HCT116 (cell line): ENCODE measurements around the gene FAM9A. TPM values are rescaled to one million over a fixed set of nuclear protein-coding genes. Genes with fewer than 3 reads are reported as not detected.

Experiments used
- ATAC-seq: fragments of 200-7000 bp; cut with Tn5 transposase; 2 replicates; pipeline ENCODE4 v1.9.1; 2020; ENCODE audit warnings: mild to moderate bottlenecking, moderate library complexity
- BruUV-seq: library from RNA; stranded (reverse); fragments of 400-500 nt; replicated peaks from 2 replicates; lab custom pipeline; 2021; lab: Mats Ljungman, UMichigan
- CTCF ChIA-PET: fragments of 300-600 bp; sonication (Branson Sonifier 250); formaldehyde crosslinking; loops from one replicate; lab custom pipeline; 2021; ENCODE audit warnings: antibody characterized with exemption; lab: Charles Lee
- POLR2A ChIA-PET: fragments of 300-600, 350-600 bp; sonication (Branson Sonifier 250); formaldehyde crosslinking; loops from one replicate; lab custom pipeline; 2021; ENCODE audit warnings: antibody characterized with exemption; lab: Charles Lee
- RAD21 ChIA-PET, 2 experiments: fragments of 300-600 bp; sonication (Branson Sonifier 250); formaldehyde crosslinking; loops; one replicate each; lab custom pipeline; 2023; ENCODE audit warnings: low total read pairs in 2 of 2; ENCODE audit not compliant: uncharacterized antibody in 2 of 2, unreplicated experiment in 2 of 2, low non-redundant PET in 1 of 2; lab: Charles Lee
- DNase-seq: peaks from one replicate; pipeline ENCODE4 v3.0.0-alpha.2; 2010; ENCODE audit warnings: low read depth, low spot score
- H2AFZ ChIP-seq: fragments of 200-600 bp; shearing (Covaris generic), sonication (generic); 2 replicates; pipeline ENCODE4 v1.6.1; 2017; ENCODE audit warnings: low read depth, mixed run types, mixed read lengths, antibody characterized with exemption, low read length; ENCODE audit not compliant: poor library complexity, severe bottlenecking
- H3K27ac ChIP-seq: 2 replicates; pipeline ENCODE4 v1.5.1; 2012; ENCODE audit warnings: low read depth, low read length
- H3K27me3 ChIP-seq: fragments of 200-600 bp; sonication (generic); 2 replicates; pipeline ENCODE4 v1.6.1; 2016; ENCODE audit warnings: mixed run types, low read length, mixed read lengths; ENCODE audit not compliant: insufficient read depth
- H3K36me3 ChIP-seq, 2 experiments: fragments of 200-500 bp in 1 of 2; fragments of 200-600 bp in 1 of 2; sonication (Bioruptor generic) in 1 of 2; sonication (generic) in 1 of 2; 2 replicates each; pipeline versions ENCODE4 v1.5.1 to v1.6.1; 2014 to 2016; ENCODE audit warnings: low read length in 2 of 2, inconsistent platforms in 1 of 2, mixed read lengths in 1 of 2, mixed run types in 1 of 2; ENCODE audit not compliant: insufficient read depth in 2 of 2, control insufficient read depth in 1 of 2
- H3K4me1 ChIP-seq, 2 experiments: fragments of 200-600 bp in 1 of 2; sonication (generic) in 1 of 2; 2 replicates each; pipeline versions ENCODE4 v1.5.1 to v1.6.1; 2012 to 2017; ENCODE audit warnings: low read length in 2 of 2, inconsistent platforms in 1 of 2, mild to moderate bottlenecking in 1 of 2, mixed read lengths in 1 of 2, mixed run types in 1 of 2, moderate library complexity in 1 of 2; ENCODE audit not compliant: insufficient read depth in 2 of 2, control insufficient read depth in 1 of 2
- H3K4me2 ChIP-seq: fragments of 200-600 bp; sonication (generic); 2 replicates; pipeline ENCODE4 v1.6.1; 2017; ENCODE audit warnings: mixed run types, low read length, mixed read lengths
- H3K4me3 ChIP-seq, 2 experiments: fragments of 200-600 bp in 1 of 2; sonication (generic) in 1 of 2; replicated peaks in 1 of 2; 2 replicates each; pipeline ENCODE4 v1.5.1; 2011 to 2016; ENCODE audit warnings: low read length in 2 of 2, control low read depth in 1 of 2, low read depth in 1 of 2, mild to moderate bottlenecking in 1 of 2, mixed read lengths in 1 of 2, mixed run types in 1 of 2
- H3K79me2 ChIP-seq: fragments of 200-600 bp; sonication (generic); 2 replicates; pipeline ENCODE4 v1.6.1; 2017; ENCODE audit warnings: mild to moderate bottlenecking, mixed run types, low read length, moderate library complexity, mixed read lengths; ENCODE audit not compliant: insufficient read depth
- H3K9ac ChIP-seq: fragments of 200-600 bp; sonication (generic); 2 replicates; pipeline ENCODE4 v1.6.1; 2016; ENCODE audit warnings: low read length, mixed read lengths
- H3K9me2 ChIP-seq: fragments of 200-600 bp; sonication (generic), shearing (Covaris generic); 2 replicates; pipeline ENCODE4 v1.6.1; 2017; ENCODE audit warnings: mixed run types, mild to moderate bottlenecking, moderate library complexity; ENCODE audit not compliant: insufficient read depth
- H3K9me3 ChIP-seq, 2 experiments: fragments of 200-500 bp in 1 of 2; fragments of 200-600 bp in 1 of 2; sonication (Bioruptor generic) in 1 of 2; sonication (generic) in 1 of 2; 2 replicates each; pipeline ENCODE4 v1.6.1; 2014 to 2017; ENCODE audit warnings: low read length in 2 of 2, mixed read lengths in 2 of 2, inconsistent platforms in 1 of 2, low read depth in 1 of 2, mild to moderate bottlenecking in 1 of 2, mixed run types in 1 of 2, moderate library complexity in 1 of 2; ENCODE audit not compliant: control insufficient read depth in 1 of 2, insufficient read depth in 1 of 2
- H4K20me1 ChIP-seq: fragments of 200-600 bp; sonication (generic), shearing (Covaris generic); 2 replicates; pipeline ENCODE4 v1.6.1; 2017; ENCODE audit warnings: mixed run types, mild to moderate bottlenecking, moderate library complexity; ENCODE audit not compliant: insufficient read depth
- EGR1 ChIP-seq: IDR thresholded peaks from 2 replicates; pipeline ENCODE4 v1.6.1; 2012; ENCODE audit warnings: low read depth
- MAX ChIP-seq: IDR thresholded peaks from 2 replicates; pipeline ENCODE4 v1.6.1; 2012
- POLR2A ChIP-seq: IDR thresholded peaks from 2 replicates; pipeline ENCODE4 v1.7.0; 2011; ENCODE audit warnings: borderline replicate concordance; ENCODE audit not compliant: insufficient read depth, insufficient read length; ENCODE audit errors: extremely low read depth
- POLR2AphosphoS5 ChIP-seq: IDR thresholded peaks from 2 replicates; pipeline ENCODE4 v1.6.1; 2011; ENCODE audit warnings: mild to moderate bottlenecking, low read depth, low read length, moderate library complexity
- REST ChIP-seq: IDR thresholded peaks from 2 replicates; pipeline ENCODE4 v1.6.1; 2012; ENCODE audit warnings: low read depth
- SIN3A ChIP-seq: IDR thresholded peaks from 2 replicates; pipeline ENCODE4 v1.6.1; 2012; ENCODE audit warnings: low read depth
- SP1 ChIP-seq: IDR thresholded peaks from 2 replicates; pipeline ENCODE4 v1.6.1; 2012; ENCODE audit warnings: low read depth
- SRF ChIP-seq: IDR thresholded peaks from 2 replicates; pipeline ENCODE4 v1.6.1; 2012; ENCODE audit warnings: low read depth
- TCF7L2 ChIP-seq: IDR thresholded peaks from 2 replicates; pipeline ENCODE4 v1.7.0; 2011; ENCODE audit warnings: borderline replicate concordance, inconsistent platforms; ENCODE audit not compliant: insufficient read depth, insufficient read length; ENCODE audit errors: extremely low read depth
- YY1 ChIP-seq: IDR thresholded peaks from 2 replicates; pipeline ENCODE4 v1.6.1; 2011; ENCODE audit warnings: low read length, low read depth, moderate library complexity, mild to moderate bottlenecking; ENCODE audit not compliant: insufficient replicate concordance; ENCODE audit errors: extremely low read depth
- ZBTB33 ChIP-seq: IDR thresholded peaks from 2 replicates; pipeline ENCODE4 v1.6.1; 2011; ENCODE audit warnings: mild to moderate bottlenecking, low read length, moderate library complexity; ENCODE audit not compliant: insufficient replicate concordance; ENCODE audit errors: extremely low read depth
- ZFX ChIP-seq: fragments of 450-650 bp; IDR thresholded peaks from 2 replicates; pipeline ENCODE4 v1.6.1; 2017
- intact Hi-C: fragments of 100-400 bp; cut with micrococcal nuclease; formaldehyde crosslinking; loops from 2 replicates; pipeline ENCODE4 v1.10.0; 2022
- total RNA-seq: library from RNA; stranded (reverse); gene quantifications from one replicate; pipeline ENCODE4 v1.2.1, GENCODE V29; 2021; ENCODE audit not compliant: unreplicated experiment

The FAM9A gene
- total RNA-seq, 1 experiment from 2014 or later: not detected

- H3K4me2 ChIP-seq: no peak overlapping the region
- BruUV-seq: no TSS peak
- H3K4me1 ChIP-seq: no peaks in the 10 kb centered on the region
- H2AFZ ChIP-seq: no peak overlapping the region
- intact Hi-C loops: no loop called here
- H3K4me3 ChIP-seq: no peak overlapping the region
- ChIA-PET POLR2A (no interaction called here), CTCF (no interaction called here), RAD21 (no interaction called here)
- ATAC-seq: no peak
- no peak overlapping the region for H3K27ac ChIP-seq
- H4K20me1 ChIP-seq: no peaks in the 10 kb centered on the region
- no peaks in the 10 kb centered on the region for H3K9me3 ChIP-seq
- H3K9ac ChIP-seq: no peak overlapping the region
- no peaks in the 10 kb centered on the region for H3K79me2 ChIP-seq
- no peaks in the 10 kb centered on the region for H3K9me2 ChIP-seq
- no peak for DNase-seq
- TF ChIP-seq YY1 (no peak), SP1 (no peak), SRF (no peak), REST (no peak), SIN3A (no peak), POLR2A (no peak), POLR2AphosphoS5 (no peak), EGR1 (no peak), MAX (no peak), ZBTB33 (no peak), ZFX (no peak), TCF7L2 (no peak)
- no peaks in the 10 kb centered on the region for H3K27me3 ChIP-seq
- no peaks in the 10 kb centered on the region for H3K36me3 ChIP-seq
Measured at GRCh38 chrX:8848441-8848840, 47.3 kb upstream of the FAM9A start.
